OCI-LY1 (cell line): Measurements from ENCODE around the gene EIF2B4.

ENCODE experiments used
- EZH2 ChIP-seq: fragments of 200-600 bp; sonication (generic), shearing (Covaris generic); IDR thresholded peaks from 2 replicates; pipeline ENCODE4 v1.8.0; 2017; ENCODE audit warnings: borderline replicate concordance, mixed run types, mild to moderate bottlenecking, antibody characterized with exemption, low read length, moderate library complexity, mixed read lengths
- TF ChIP-seq, protein P1 (sequence below): fragments of 200-600 bp; sonication (generic), shearing (Covaris generic); IDR thresholded peaks from 2 replicates; pipeline ENCODE4 v1.5.1; 2017; ENCODE audit warnings: mild to moderate bottlenecking, antibody characterized with exemption, low read length, moderate library complexity, mixed read lengths

DNA sequence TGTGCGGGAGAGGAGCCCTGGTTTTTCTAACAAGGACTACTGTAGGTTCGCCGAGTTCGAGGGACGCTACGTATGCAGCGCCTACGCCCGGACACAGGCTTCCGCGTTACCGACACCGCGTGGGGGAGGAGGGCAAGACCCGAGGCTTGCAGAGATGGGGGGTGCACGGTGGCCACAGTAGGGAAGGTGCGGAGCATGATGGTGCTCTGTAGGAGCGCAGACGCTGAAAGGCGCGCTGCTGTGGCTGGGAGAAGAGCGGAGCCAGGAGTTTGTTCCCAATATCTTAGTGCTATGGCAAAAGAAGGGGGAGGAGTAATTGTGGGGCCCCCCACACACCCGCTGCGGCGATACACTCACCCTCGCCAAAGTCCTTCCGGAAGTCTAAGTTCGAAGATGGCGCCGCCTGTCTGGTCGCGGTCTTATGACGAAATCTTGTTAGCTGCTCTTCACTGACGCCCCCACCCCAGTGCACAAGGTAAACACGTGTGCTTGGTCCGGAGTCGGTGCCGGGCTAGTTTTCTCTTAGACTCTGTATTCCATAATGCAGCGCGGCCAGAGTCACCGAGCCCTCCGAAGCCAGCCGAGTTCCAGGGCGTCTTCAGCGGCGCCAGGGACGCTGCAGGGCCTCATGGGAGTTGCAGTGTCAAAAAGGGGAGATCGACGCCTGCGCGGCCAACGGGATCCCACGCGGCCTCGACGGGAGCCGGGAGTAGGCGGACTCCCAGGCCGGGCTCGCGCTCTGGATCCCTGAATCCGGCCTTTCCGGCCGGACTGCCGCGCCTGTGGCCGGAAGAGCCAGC is 13.6 kb downstream of the EIF2B4 start, which contains the start of gene GTF3C2:
- TF ChIP-seq, protein P1, sequence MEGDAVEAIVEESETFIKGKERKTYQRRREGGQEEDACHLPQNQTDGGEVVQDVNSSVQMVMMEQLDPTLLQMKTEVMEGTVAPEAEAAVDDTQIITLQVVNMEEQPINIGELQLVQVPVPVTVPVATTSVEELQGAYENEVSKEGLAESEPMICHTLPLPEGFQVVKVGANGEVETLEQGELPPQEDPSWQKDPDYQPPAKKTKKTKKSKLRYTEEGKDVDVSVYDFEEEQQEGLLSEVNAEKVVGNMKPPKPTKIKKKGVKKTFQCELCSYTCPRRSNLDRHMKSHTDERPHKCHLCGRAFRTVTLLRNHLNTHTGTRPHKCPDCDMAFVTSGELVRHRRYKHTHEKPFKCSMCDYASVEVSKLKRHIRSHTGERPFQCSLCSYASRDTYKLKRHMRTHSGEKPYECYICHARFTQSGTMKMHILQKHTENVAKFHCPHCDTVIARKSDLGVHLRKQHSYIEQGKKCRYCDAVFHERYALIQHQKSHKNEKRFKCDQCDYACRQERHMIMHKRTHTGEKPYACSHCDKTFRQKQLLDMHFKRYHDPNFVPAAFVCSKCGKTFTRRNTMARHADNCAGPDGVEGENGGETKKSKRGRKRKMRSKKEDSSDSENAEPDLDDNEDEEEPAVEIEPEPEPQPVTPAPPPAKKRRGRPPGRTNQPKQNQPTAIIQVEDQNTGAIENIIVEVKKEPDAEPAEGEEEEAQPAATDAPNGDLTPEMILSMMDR, result no peak
- no peak for TF ChIP-seq EZH2
